Renal cortex interstitium (tissue), 11 donors: ENCODE results near the gene DYNC1LI1. TPM values are rescaled to one million over a fixed set of nuclear protein-coding genes. Genes with fewer than 3 reads are reported as not detected.
"Not testable (repeated sequence)": the region's sequence is repeated elsewhere in the genome, so short reads cannot be mapped to it uniquely, and the experiment has no call there.

ENCODE experiments used
- DNase-seq, 11 donors: peaks; one replicate each; pipeline ENCODE4 v3.0.0-alpha.2; 2013; ENCODE audit warnings: low read depth in 9 of 11, low spot score in 4 of 11; ENCODE audit errors: extremely low read depth in 1 of 11
- polyA plus RNA-seq, 3 donors: library from polyadenylated mRNA; unstranded; fragments of 120-200 nt; gene quantifications; one replicate each; pipeline ENCODE4 v1.2.1, GENCODE V29; 2013; ENCODE audit not compliant: insufficient read length in 3 of 3

Gene DYNC1LI1
- polyA plus RNA-seq, 3 donors: 34.5 to 45.8 (median 37.8) TPM

- DNase-seq: no peak
These were observed 24.7 kb upstream of the DYNC1LI1 start for GRCh38 chr3:32595323-32595722.

DNA sequence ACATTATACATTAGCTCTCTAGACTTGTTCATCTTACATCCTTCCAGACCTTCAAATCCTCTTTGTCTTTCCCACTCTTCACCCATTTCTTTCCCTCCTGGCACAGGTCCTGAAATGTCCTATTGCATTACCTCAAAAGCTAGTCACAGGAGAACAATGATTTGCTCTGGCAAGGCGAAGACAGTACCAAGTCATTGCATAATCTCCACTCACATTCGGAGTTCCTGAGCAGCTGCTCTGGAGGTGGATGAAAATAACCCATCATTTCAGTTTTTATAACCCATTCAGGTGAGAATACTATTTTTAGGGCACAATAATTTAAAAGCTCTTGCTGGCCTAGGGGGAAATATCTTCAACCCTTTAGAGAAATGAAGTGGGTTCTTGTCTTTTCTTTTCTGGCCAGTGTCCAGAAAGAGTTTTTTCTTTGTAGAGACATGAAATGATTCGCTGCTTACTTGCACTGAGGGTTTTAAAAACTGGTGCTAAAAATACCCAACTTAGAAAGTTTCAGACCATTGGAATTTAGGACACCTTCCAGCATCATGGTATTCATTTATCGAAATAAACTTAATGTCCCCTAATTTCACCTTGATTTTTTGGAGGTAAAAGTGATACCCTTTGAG is 23.4 kb upstream of the DYNC1LI1 start:
- DNase-seq: no peak

- DNase-seq: no peak
These were observed 22.2 kb upstream of the DYNC1LI1 start for GRCh38 chr3:32592696-32593353.

DNA sequence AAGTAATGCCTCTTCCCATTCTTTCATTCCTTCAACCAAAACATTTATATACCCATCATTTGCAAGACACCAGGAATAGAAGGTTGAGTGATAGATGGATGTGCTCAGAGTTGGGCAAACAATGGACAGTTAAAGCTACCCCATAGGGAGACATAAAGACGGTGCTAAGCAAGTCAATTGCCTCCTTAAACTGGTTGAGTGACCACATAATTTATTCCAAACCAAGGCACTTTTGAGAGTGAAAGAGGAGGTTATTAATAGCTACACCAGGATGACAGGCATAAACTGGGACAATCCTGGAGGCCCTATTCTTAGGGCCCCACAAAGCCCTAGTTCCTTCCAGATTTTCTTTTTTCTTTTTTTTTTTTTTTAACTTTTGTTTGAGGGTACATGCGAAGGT is 21.4 kb upstream of the DYNC1LI1 start:
- DNase-seq: no peak

- peak in 1 of 11 donors; percentile 46 for DNase-seq
These were observed 20.5 kb upstream of the DYNC1LI1 start for GRCh38 chr3:32591186-32591585.

GRCh38 chr3:32586356-32586755 is 15.7 kb upstream of the DYNC1LI1 start:
- DNase-seq: no peak

- no peak for DNase-seq
These were observed 14.0 kb upstream of the DYNC1LI1 start for GRCh38 chr3:32584660-32585059.

GRCh38 chr3:32583708-32584107 is 13.1 kb upstream of the DYNC1LI1 start:
- no peak for DNase-seq

- not testable (repeated sequence) for DNase-seq
These were observed 8.0 kb upstream of the DYNC1LI1 start for GRCh38 chr3:32578669-32579068.

- no peak for DNase-seq
These were observed 7.2 kb upstream of the DYNC1LI1 start for GRCh38 chr3:32577581-32578556.

- DNase-seq: no peak
These were observed 6.5 kb upstream of the DYNC1LI1 start for GRCh38 chr3:32577174-32577573.

- no peak for DNase-seq
These were observed 4.9 kb upstream of the DYNC1LI1 start for GRCh38 chr3:32575451-32576113.

DNA sequence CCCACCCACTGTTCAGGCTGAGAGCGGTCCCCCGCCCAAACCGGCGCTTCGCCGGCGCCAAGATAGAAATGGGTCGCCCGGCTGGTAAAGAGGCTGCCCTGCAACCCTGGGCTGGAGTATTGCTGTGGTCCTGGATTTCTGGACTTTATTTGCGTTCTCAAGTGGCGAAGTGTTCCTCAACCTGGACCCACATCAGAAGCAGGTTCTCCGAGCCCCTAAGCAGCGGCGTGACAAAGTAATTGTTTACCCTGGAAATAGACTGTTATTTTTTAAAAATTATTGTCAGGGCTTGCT is 481 bp upstream of the DYNC1LI1 start:
- no peak for DNase-seq

DNA sequence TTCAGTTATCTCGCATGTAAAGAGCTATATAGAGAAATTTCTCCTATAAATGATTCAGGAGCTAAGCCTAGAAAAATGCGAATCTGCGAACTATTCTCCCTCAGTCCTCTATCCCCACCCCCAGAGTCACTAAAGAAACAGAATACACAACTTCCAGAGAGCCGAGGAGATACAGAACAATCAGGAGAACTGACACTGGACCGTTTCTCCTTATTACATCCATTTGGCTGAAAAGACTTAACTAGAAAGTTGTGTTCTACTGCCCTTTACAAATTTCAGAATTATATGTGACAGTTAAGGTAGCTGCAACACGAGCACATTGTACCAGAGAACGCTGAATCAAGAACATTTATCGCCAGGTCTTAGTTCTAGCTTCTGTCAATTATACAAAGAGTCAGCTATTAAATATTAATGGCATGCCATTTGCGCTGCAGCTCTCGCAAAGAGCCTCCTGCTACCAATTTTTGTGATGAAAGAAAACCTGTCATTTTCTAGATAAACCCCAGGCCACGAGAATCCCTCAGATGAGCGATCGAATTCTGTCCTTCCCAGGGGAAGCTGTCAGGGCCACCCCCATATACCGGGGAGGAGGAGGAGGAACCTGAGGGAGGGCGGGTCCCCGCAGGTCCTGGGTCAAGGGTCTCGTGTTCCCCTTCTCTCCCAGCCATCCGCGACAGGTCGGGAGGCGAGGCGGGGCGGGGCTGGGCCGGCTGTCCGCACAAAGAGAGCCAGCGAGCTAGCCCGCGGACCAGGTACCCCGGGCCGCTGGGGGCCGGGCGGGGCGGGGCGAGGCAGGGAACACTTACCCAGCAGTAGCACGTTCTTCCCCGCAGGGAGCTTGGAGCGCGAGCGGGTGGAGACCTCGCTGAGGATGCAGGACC is 878 bp downstream of the DYNC1LI1 start:
- DNase-seq: peak in 4 of 11 donors; percentile 38 to 46 (median 44)

- DNase-seq: no peak
These were observed 1.7 kb downstream of the DYNC1LI1 start for GRCh38 chr3:32568953-32569352.

DNA sequence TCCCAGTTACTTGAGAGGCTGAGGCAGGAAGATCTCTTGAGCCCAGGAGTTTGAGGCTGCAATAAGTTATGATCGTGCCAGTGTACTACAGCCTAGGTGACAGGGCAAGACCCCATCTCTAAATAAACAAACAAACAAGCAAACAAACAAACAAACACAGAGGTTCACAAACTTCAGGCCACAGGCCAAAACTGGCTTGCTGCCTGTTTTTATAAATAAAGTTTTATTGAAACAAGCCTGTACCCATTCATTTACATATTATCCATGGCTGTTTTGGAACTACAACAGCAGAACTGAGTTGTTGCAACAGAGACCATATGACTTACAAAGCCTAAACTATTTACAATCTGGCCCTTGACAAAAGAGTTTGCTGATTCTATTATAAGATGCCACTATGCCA is 6.5 kb downstream of the DYNC1LI1 start:
- DNase-seq: no peak

DNA sequence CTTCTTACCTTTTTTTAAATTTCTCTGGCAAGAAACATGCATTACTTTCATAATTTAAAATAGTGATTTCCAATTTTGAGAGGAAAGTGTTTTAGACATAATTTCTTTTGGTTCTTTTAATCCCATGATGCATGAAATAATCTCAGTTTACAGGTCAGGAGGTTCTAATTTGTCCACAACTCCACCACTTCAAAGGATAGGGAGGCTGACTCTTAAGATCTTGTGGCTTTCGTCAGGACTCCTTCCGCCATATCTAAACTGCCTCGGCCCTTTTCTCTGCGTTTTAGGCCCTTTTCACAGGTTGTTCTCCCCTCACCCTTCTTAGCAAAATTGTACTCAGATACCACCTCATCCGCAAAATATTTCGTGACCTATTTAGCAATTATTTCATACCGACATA is 8.0 kb downstream of the DYNC1LI1 start:
- no peak for DNase-seq

DNA sequence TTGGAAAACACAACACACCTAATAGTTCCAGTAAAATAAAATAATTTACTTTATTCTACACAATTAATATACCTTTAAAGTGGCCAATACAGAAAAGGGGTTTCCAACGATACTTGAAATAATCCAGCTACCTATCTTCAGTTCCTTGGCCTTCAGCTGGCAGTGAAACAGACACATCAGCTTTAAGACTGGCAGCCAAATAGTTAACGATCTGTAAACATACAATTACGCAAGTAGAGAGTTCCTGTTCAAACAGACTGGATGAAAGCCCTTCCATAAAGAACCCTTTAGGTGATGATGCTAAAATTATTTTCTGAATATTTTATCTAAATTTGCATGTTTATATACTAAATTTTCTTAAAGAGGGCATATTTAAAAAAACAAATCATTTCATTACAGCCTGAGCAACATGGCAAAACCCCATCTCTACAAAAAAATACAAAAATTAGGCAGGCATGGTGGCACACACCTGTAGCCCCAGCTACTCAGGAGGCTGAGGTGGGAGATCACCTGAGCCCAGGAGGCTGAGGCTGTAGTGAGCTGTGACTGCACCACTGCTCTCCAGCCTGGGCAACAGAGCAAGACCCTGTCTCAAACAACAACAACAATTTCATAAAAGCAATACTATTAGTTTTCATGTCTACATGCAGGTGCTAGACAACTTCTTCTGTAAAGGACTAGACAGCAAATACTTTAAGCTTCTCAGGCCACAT is 12.9 kb downstream of the DYNC1LI1 start:
- DNase-seq: no peak
